KOPT-K1 (cell line): ENCODE measurements around the gene HMGA1.
"Not testable (repeated sequence)": the region's sequence is repeated elsewhere in the genome, so short reads cannot be mapped to it uniquely, and the experiment has no call there.

Source experiments
- H3K27ac ChIP-seq: fragments of 200-600 bp; sonication (generic); 2 replicates; pipeline ENCODE4 v1.5.1; 2016; ENCODE audit warnings: antibody characterized with exemption, mild to moderate bottlenecking, low read depth, low read length; ENCODE audit not compliant: poor library complexity, severe bottlenecking
- H3K36me3 ChIP-seq: fragments of 200-600 bp; sonication (generic); 2 replicates; pipeline ENCODE4 v1.5.1; 2017; ENCODE audit warnings: antibody characterized with exemption, mild to moderate bottlenecking, low read length, moderate library complexity; ENCODE audit not compliant: insufficient read depth
- H3K9me3 ChIP-seq: fragments of 200-600 bp; sonication (generic); 2 replicates; pipeline ENCODE4 v1.5.1; 2017; ENCODE audit warnings: antibody characterized with exemption, low read length, mild to moderate bottlenecking; ENCODE audit not compliant: insufficient read depth, poor library complexity, severe bottlenecking

The HMGA1 gene

GRCh38 chr6:34259529-34260069 is 22.9 kb downstream of the HMGA1 start:
- Histone ChIP-seq H3K36me3 (no peaks in the 10 kb centered on the region), H3K27ac (no peak overlapping the region), H3K9me3 (peaks cover 5% of the 10 kb centered on the region)

GRCh38 chr6:34260576-34261267 is 24.0 kb downstream of the HMGA1 start:
- Histone ChIP-seq H3K9me3 (peaks cover 5% of the 10 kb centered on the region), H3K27ac (no peak overlapping the region), H3K36me3 (no peaks in the 10 kb centered on the region)

GRCh38 chr6:34263484-34263883 is 26.8 kb downstream of the HMGA1 start:
- H3K9me3 ChIP-seq, H3K36me3 ChIP-seq: not testable (repeated sequence)

GRCh38 chr6:34267746-34268145 is 31.1 kb downstream of the HMGA1 start:
- H3K9me3 ChIP-seq = no peaks in the 10 kb centered on the region
- no peaks in the 10 kb centered on the region for H3K36me3 ChIP-seq
- H3K27ac ChIP-seq = no peak overlapping the region

More at GRCh38 chr6:34263484-34263883, 26.8 kb downstream of the HMGA1 start:
- H3K27ac ChIP-seq = not testable (repeated sequence)

GRCh38 chr6:34269132-34269531 is 32.5 kb downstream of the HMGA1 start:
- peak overlapping the region; percentile 42 for H3K27ac ChIP-seq
- H3K36me3 ChIP-seq, H3K9me3 ChIP-seq: not testable (repeated sequence)

GRCh38 chr6:34269658-34270341 is 33.1 kb downstream of the HMGA1 start:
- H3K27ac ChIP-seq = peak overlapping the region; percentile 42
- H3K9me3 ChIP-seq, H3K36me3 ChIP-seq: not testable (repeated sequence)

- Histone ChIP-seq H3K9me3 (no peaks in the 10 kb centered on the region), H3K27ac (no peak overlapping the region), H3K36me3 (no peaks in the 10 kb centered on the region)
These were observed 35.6 kb downstream of the HMGA1 start for GRCh38 chr6:34272013-34272926.

GRCh38 chr6:34273242-34273805 is 36.7 kb downstream of the HMGA1 start:
- H3K27ac ChIP-seq = peak overlapping the region; percentile 44
- no peaks in the 10 kb centered on the region for H3K9me3 ChIP-seq
- H3K36me3 ChIP-seq = no peaks in the 10 kb centered on the region

GRCh38 chr6:34274129-34274528 is 37.5 kb downstream of the HMGA1 start:
- 0 out of 2 replicates have a peak, but pooled peaks cover 6% of the 10 kb centered on the region for H3K36me3 ChIP-seq
- no peaks in the 10 kb centered on the region for H3K9me3 ChIP-seq
- H3K27ac ChIP-seq = no peak overlapping the region

- Histone ChIP-seq H3K9me3 (no peaks in the 10 kb centered on the region), H3K27ac (no peak overlapping the region), H3K36me3 (0 out of 2 replicates have a peak, but pooled peaks cover 7% of the 10 kb centered on the region)
These were observed 38.6 kb downstream of the HMGA1 start for GRCh38 chr6:34275128-34275804.

GRCh38 chr6:34276191-34276590 is 39.5 kb downstream of the HMGA1 start:
- Histone ChIP-seq H3K36me3 (0 out of 2 replicates have a peak, but pooled peaks cover 7% of the 10 kb centered on the region), H3K27ac (no peak overlapping the region), H3K9me3 (no peaks in the 10 kb centered on the region)

- H3K9me3 ChIP-seq = no peaks in the 10 kb centered on the region
- peaks cover 7% of the 10 kb centered on the region; the same call in 1 of the 2 replicates for H3K36me3 ChIP-seq
- H3K27ac ChIP-seq = no peak overlapping the region
These were observed 40.4 kb downstream of the HMGA1 start for GRCh38 chr6:34276881-34277762.

GRCh38 chr6:34277763-34278112 is 41.1 kb downstream of the HMGA1 start:
- peaks cover 7% of the 10 kb centered on the region; the same call in 1 of the 2 replicates for H3K36me3 ChIP-seq
- H3K9me3 ChIP-seq = no peaks in the 10 kb centered on the region
- H3K27ac ChIP-seq = no peak overlapping the region
